Aorta (tissue), 5 donors: ENCODE results near the gene PITPNM2. TPM values are rescaled to one million over a fixed set of nuclear protein-coding genes. Genes with fewer than 3 reads are reported as not detected.

Source experiments
- ATAC-seq: fragments of 200-7000 bp; cut with Tn5 transposase; one replicate; pipeline ENCODE4 v1.9.1; 2022; ENCODE audit warnings: moderate library complexity; ENCODE audit not compliant: low FRiP score
- DNase-seq, 2 donors: peaks; one replicate each; pipeline ENCODE4 v3.0.0-alpha.2; 2020
- H3K27ac ChIP-seq, 2 donors: one replicate each; pipeline ENCODE4 v1.5.1; 2013; ENCODE audit warnings: low read length in 2 of 2, mild to moderate bottlenecking in 2 of 2, moderate library complexity in 2 of 2, control low read depth in 1 of 2, inconsistent platforms in 1 of 2, low read depth in 1 of 2
- H3K27me3 ChIP-seq, 2 donors: one replicate each; pipeline ENCODE4 v1.6.1; 2013; ENCODE audit warnings: control low read depth in 1 of 2, low read length in 1 of 2, mild to moderate bottlenecking in 1 of 2, moderate library complexity in 1 of 2; ENCODE audit not compliant: insufficient read depth in 2 of 2, control insufficient read depth in 1 of 2
- H3K36me3 ChIP-seq, 2 donors: one replicate each; pipeline ENCODE4 v1.6.1; 2013; ENCODE audit warnings: control low read depth in 1 of 2, low read length in 1 of 2, mild to moderate bottlenecking in 1 of 2; ENCODE audit not compliant: insufficient read depth in 2 of 2, control insufficient read depth in 1 of 2
- H3K4me1 ChIP-seq, 2 donors: one replicate each; pipeline ENCODE4 v1.6.1; 2013; ENCODE audit warnings: low read length in 2 of 2, control low read depth in 1 of 2, mild to moderate bottlenecking in 1 of 2, moderate library complexity in 1 of 2; ENCODE audit not compliant: insufficient read depth in 2 of 2, control insufficient read depth in 1 of 2
- H3K4me3 ChIP-seq, 2 donors: one replicate each; pipeline ENCODE4 v1.5.1; 2013; ENCODE audit warnings: low read length in 2 of 2, control low read depth in 1 of 2, mild to moderate bottlenecking in 1 of 2
- H3K9me3 ChIP-seq: one replicate; pipeline ENCODE4 v1.6.1; 2013; ENCODE audit warnings: mild to moderate bottlenecking, low read length; ENCODE audit not compliant: control insufficient read depth
- WGBS, 2 donors: extraction: QIAGEN DNeasy Blood & Tissue Kit; methylation state at CpG; one replicate each; pipeline ENCODE4 v1.1.7; 2013; 5-methylcytosine and 5-hydroxymethylcytosine counted together
- intact Hi-C, 2 donors: fragments of 100-400 bp; cut with DNase I; formaldehyde crosslinking; loops; one replicate each; pipeline versions ENCODE4 v1.14.2 to v1.15.0; 2022
- polyA plus RNA-seq, 2 donors: library from polyadenylated mRNA; stranded (reverse); fragments of 200-250 nt; gene quantifications; one replicate each; pipeline ENCODE4 v1.2.3, GENCODE V29; 2013
- total RNA-seq, 2 donors: library from RNA; stranded (reverse); fragmentation: NEBNext Ultra II Directional; extraction: Animal tissue kit (Norgen Biotek cat#: 25700); gene quantifications; one replicate each; pipeline ENCODE4 v1.2.1, GENCODE V29; 2021
- donor health status: healthy with polysubstance abuse.
- donor health status: Bipolar disorder and iron deficiency.
- donor health status: DM: no; HTN: no; CAD: no.
- donor health status: DM: no; HTN: no; CAD: no.
- donor health status: DM: yes; HTN: yes; CAD: no.

PITPNM2 gene
- total and polyA plus RNA-seq, 4 donors = 1.1 to 32.4 (median 11.7) TPM

DNA sequence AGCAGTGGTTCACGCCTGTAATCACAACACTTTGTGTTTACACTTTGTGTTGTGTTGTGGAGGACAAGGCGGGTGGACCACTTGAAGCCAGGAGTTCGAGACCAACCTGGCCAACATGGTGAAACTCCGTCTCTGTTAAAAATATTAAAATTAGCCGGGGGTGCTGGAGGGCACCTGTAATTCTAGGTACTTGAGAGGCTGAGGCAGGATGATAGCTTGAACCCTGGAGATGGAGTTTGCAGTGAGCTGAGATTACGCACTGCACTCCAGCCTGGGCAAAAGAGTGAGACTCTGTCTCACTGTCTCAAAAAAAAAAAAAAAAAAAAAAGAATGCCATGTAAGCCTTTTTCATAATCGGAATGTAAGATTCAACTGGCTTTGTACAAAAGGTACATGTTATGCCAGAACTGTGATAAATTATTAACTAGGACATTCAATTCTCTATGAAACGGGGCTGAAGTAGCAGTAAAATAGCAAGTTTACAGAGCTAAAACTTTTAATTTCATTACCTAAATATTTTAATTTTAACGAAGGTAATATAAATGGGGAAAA, 13.9 kb upstream of the PITPNM2 start:
- H3K4me3 ChIP-seq = no peak overlapping the region
- ATAC-seq = no peak
- no peaks in the 10 kb centered on the region for H3K9me3 ChIP-seq
- H3K27ac ChIP-seq = no peak overlapping the region
- H3K36me3 ChIP-seq = peaks cover 0 to 6% of the 10 kb centered on the region in 2 donors
- no peak for DNase-seq
- WGBS, 2 donors = 89 to 92% methylated on average over 9 of the region's 9 CpGs
- no peaks in the 10 kb centered on the region for H3K4me1 ChIP-seq
- intact Hi-C loops = no loop called here
- H3K27me3 ChIP-seq = no peaks in the 10 kb centered on the region

DNA sequence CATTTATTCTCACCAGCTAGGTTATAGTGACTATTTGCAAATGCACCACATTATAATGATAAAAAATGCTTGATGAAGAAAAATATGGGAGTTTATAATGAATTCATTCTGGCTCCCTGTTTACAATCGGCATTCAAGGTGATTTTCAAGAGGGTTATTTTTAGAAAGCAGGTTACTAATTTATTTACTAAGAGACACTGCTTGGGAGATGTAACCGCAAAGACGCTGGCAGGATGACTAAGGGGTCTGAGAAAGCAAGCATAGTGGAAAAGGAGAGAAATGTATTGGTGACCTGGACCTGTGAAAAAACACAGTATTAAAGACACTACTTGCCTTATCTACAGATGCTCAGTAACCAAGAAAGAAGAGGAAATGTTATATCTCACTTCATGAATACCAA, 13.3 kb upstream of the PITPNM2 start:
- Histone ChIP-seq H3K4me1 (no peaks in the 10 kb centered on the region), H3K4me3 (no peak overlapping the region), H3K27ac (no peak overlapping the region), H3K36me3 (peaks cover 0 to 6% of the 10 kb centered on the region in 2 donors), H3K27me3 (no peaks in the 10 kb centered on the region), H3K9me3 (no peaks in the 10 kb centered on the region)
- 95 to 96% methylated on average over 3 of the region's 3 CpGs for WGBS, 2 donors
- intact Hi-C loops = no loop called here
- DNase-seq (no peak), ATAC-seq (no peak)

DNA sequence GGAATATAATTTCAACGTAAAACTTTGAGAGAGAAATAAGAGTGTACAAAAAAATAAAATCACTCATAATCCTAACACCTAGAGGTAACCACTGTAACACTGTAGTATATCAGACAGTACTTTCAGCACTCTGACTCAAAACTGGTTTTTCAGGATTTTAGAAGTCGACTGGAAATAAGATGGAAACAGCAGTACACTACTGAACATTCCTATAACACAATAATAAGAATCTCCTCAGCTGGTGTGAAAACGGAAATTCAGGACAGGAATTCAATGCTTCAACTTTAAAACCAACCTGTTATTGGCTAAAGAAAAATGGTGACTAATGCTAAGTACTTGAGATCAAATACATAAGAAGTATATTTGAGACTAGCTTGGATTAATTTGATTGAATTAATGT, 12.3 kb upstream of the PITPNM2 start:
- peaks cover 0 to 6% of the 10 kb centered on the region in 2 donors for H3K36me3 ChIP-seq
- ATAC-seq (no peak), DNase-seq (no peak)
- no peak overlapping the region for H3K4me3 ChIP-seq
- H3K9me3 ChIP-seq = no peaks in the 10 kb centered on the region
- no peaks in the 10 kb centered on the region for H3K27me3 ChIP-seq
- 84% methylated on average over 3 of the region's 3 CpGs for WGBS, 2 donors
- H3K4me1 ChIP-seq = no peaks in the 10 kb centered on the region
- intact Hi-C loops = no loop called here
- H3K27ac ChIP-seq = no peak overlapping the region

- 62 to 64% methylated on average over 11 of the region's 11 CpGs for WGBS, 2 donors
- Histone ChIP-seq H3K36me3 (peaks cover 0 to 2% of the 10 kb centered on the region in 2 donors), H3K27me3 (no peaks in the 10 kb centered on the region), H3K27ac (no peak overlapping the region), H3K4me1 (no peaks in the 10 kb centered on the region), H3K9me3 (no peaks in the 10 kb centered on the region), H3K4me3 (no peak overlapping the region)
- intact Hi-C loops = no loop called here
- ATAC-seq = no peak
- no peak for DNase-seq
Measured at GRCh38 chr12:123160801-123161487, 10.1 kb upstream of the PITPNM2 start.

GRCh38 chr12:123153906-123154305, 3.0 kb upstream of the PITPNM2 start:
- intact Hi-C loops = loop anchor here in 1 of 2 donors (5.0 kb wide), 2 partner anchors 78 to 112 kb away; partner anchors contain the start of genes MPHOSPH9 and MTRFR
- ATAC-seq (no peak), DNase-seq (no peak)
- H3K27ac ChIP-seq = no peak overlapping the region
- no peaks in the 10 kb centered on the region for H3K9me3 ChIP-seq
- no peaks in the 10 kb centered on the region for H3K36me3 ChIP-seq
- WGBS, 2 donors = 73% methylated on average over 2 of the region's 2 CpGs
- H3K4me3 ChIP-seq = no peak overlapping the region
- no peaks in the 10 kb centered on the region for H3K4me1 ChIP-seq
- no peaks in the 10 kb centered on the region for H3K27me3 ChIP-seq

- Histone ChIP-seq H3K27ac (no peak overlapping the region), H3K36me3 (no peaks in the 10 kb centered on the region), H3K9me3 (no peaks in the 10 kb centered on the region), H3K4me3 (no peak overlapping the region), H3K4me1 (no peaks in the 10 kb centered on the region), H3K27me3 (no peaks in the 10 kb centered on the region)
- ATAC-seq (no peak), DNase-seq (no peak)
- intact Hi-C loops = loop anchor here in 1 of 2 donors (5.0 kb wide), 2 partner anchors 79 to 111 kb away; partner anchors contain the start of genes MPHOSPH9 and MTRFR
- WGBS, 2 donors = 84 to 89% methylated on average over 3 of the region's 3 CpGs
Measured at GRCh38 chr12:123152833-123153232, 1.9 kb upstream of the PITPNM2 start.

- Histone ChIP-seq H3K27me3 (no peaks in the 10 kb centered on the region), H3K9me3 (no peaks in the 10 kb centered on the region), H3K27ac (peak overlapping the region in 1 of 2 donors; percentile 46), H3K36me3 (no peaks in the 10 kb centered on the region), H3K4me3 (peak overlapping the region; percentile 82 to 93), H3K4me1 (no peaks in the 10 kb centered on the region)
- ATAC-seq (peak; percentile 24), DNase-seq (peak in 1 of 2 donors; percentile 77)
- intact Hi-C loops = loop anchor here (2.0 to 5.0 kb wide), 4 partner anchors 81 to 109 kb away; partner anchors contain the start of genes MPHOSPH9 (in 1 of the 2) and MTRFR (in 1 of the 2)
- whole genome bisulfite sequencing, 2 donors = 45% methylated on average over 46 of the region's 46 CpGs
Measured at GRCh38 chr12:123151457-123152454, 866 bp upstream of the PITPNM2 start.

DNA sequence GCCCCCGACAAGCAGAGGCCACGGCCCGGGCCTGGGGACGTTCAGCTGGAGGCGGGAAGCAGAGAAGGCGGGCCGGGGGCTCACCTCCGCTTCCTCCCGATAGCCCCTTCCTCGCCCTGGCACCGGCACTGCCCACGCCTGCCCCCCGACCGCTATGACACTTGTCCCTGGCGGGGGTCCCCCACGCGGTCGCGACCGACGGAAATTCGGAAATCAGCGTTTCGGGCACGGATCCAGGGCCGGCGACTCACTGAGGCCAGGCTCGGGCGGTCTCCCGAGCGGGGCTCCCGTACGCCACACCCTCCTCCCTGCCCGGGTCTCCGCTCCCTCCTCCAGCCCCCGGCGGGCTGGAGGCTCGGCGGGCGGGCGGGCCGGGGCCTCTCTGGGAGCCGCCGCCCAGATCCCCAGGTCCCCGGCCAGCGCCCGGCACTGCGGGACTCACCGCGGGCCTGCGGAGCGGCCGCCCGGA, 581 bp downstream of the PITPNM2 start:
- H3K27ac ChIP-seq = peak overlapping the region in 1 of 2 donors; percentile 0
- no peaks in the 10 kb centered on the region for H3K4me1 ChIP-seq
- H3K4me3 ChIP-seq = peak overlapping the region; percentile 82 to 93
- no peaks in the 10 kb centered on the region for H3K36me3 ChIP-seq
- 4 to 5% methylated on average over 34 to 54 of the region's 54 CpGs for WGBS, 2 donors
- no peaks in the 10 kb centered on the region for H3K27me3 ChIP-seq
- intact Hi-C loops = loop anchor here (2.0 to 5.0 kb wide), 4 partner anchors 82 to 108 kb away; partner anchors contain the start of genes MPHOSPH9 (in 1 of the 2) and MTRFR (in 1 of the 2)
- peak; percentile 30 for ATAC-seq
- DNase-seq = peak; percentile 64 to 87
- H3K9me3 ChIP-seq = no peaks in the 10 kb centered on the region
